ENCODE results near the gene CXCL12. TPM values are rescaled to one million over a fixed set of nuclear protein-coding genes. Genes with fewer than 3 reads are reported as not detected.

Gene CXCL12
- total and polyA plus RNA-seq, 2 of the 13 experiments (the other 11 are each of a cell fraction or from before 2014, with no cell fraction given) = not detected

DNA sequence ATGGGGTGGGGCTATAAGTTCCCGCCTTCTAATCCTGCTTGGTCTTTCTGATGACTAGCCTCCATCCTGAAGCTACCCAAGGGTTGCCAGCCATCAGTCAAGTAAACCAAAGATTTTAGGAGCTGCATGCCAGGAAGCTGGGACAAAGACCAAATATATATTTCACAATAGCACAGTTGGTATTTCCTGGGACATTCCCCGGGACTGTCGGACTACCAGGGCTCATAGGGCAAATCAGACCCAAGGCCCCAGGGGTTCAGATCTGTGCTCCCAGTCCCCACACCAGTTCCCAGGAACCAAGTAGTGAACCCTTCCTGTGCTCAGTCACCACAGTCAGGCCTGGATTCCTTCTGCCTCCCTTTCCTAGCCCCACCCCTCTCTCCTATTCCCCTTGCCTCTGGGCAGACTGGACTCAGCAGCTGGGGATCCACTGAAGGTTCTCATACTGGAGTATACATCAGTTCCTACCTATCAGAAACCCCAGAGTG, 5.7 kb upstream of the CXCL12 start:
- Histone ChIP-seq H3K4me1 (ENCODE audit: insufficient read depth, low read length) (peaks cover 21% of the 10 kb centered on the region), H3K79me2 (ENCODE audit: insufficient read depth, low read length) (no peaks in the 10 kb centered on the region), H3K4me2 (ENCODE audit: low read depth, low read length) (peak overlapping the region; percentile 20), H3K36me3 (replicated peaks in 1 of 2; ENCODE audit: control insufficient read depth in 1 of 2, insufficient read depth in 2 of 2, low read length in 2 of 2) (no peaks in the 10 kb centered on the region), H4K20me1 (ENCODE audit: insufficient read depth, low read length) (no peaks in the 10 kb centered on the region), H2AFZ (ENCODE audit: low read length) (no peak overlapping the region), H3K27ac (ENCODE audit: extremely low read length, insufficient read depth, low read length) (no peak overlapping the region), H3K9me3 (ENCODE audit: low read length) (no peaks in the 10 kb centered on the region), H3K27me3 (ENCODE audit: control insufficient read depth in 1 of 2, insufficient read depth in 2 of 2, low read length in 2 of 2) (peaks cover 0 to 5% of the 10 kb centered on the region in 2 experiments; a peak in 1 of 5 replicates), H3K9ac (ENCODE audit: insufficient read depth, low read depth, low read length) (no peak overlapping the region), H3K4me3 (replicated peaks in 1 of 3; ENCODE audit: insufficient read depth in 1 of 3, low read depth in 2 of 3, low read length in 3 of 3) (no peak overlapping the region)
- DNase-seq (ENCODE audit: low spot score) (peak; percentile 32), FAIRE-seq (no peak), ATAC-seq (peak; percentile 45)
- no TSS peak for BruUV-seq (replicated peaks)
- WGBS (ENCODE audit: low lambda C conversion rate) = 36% methylated on average over 3 of the region's 3 CpGs
- intact Hi-C loops (cut with micrococcal nuclease; ENCODE audit: unreplicated experiment) (no loop called here), in situ Hi-C loops (cut with HindIII; ENCODE audit: extremely low pct_ligation_motif_present, low pct_unique_long_range_greater_than_20kb) (no loop called here)
- ChIA-PET CTCF (ENCODE audit: low intra/inter-chr PET ratio, low total read pairs) (no interaction called here), POLR2A (no interaction called here)
- peak; percentile 82 for TF ChIP-seq TEAD3 (CRISPR knock-in tag; optimal IDR thresholded peaks at IDR 0.05; ENCODE audit: borderline replicate concordance)
- TF ChIP-seq, protein P1, sequence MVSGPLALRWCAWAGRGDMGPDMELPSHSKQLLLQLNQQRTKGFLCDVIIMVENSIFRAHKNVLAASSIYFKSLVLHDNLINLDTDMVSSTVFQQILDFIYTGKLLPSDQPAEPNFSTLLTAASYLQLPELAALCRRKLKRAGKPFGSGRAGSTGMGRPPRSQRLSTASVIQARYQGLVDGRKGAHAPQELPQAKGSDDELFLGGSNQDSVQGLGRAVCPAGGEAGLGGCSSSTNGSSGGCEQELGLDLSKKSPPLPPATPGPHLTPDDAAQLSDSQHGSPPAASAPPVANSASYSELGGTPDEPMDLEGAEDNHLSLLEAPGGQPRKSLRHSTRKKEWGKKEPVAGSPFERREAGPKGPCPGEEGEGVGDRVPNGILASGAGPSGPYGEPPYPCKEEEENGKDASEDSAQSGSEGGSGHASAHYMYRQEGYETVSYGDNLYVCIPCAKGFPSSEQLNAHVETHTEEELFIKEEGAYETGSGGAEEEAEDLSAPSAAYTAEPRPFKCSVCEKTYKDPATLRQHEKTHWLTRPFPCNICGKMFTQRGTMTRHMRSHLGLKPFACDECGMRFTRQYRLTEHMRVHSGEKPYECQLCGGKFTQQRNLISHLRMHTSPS (CRISPR knock-in tag; IDR thresholded peaks at IDR 0.05; ENCODE audit: low read depth) = peak; percentile 49; the same call in 1 of the 2 replicates
- TF ChIP-seq SALL1 (CRISPR knock-in tag; IDR thresholded peaks at IDR 0.05) = 0 out of 2 replicates have a peak, but pooled peaks have one; percentile 39
- TF ChIP-seq KLF13 (CRISPR knock-in tag; IDR thresholded peaks at IDR 0.05) = no peak
- no peak for TF ChIP-seq TBX3 (IDR thresholded peaks at IDR 0.05; ENCODE audit: borderline replicate concordance)
- TF ChIP-seq KMT2B (CRISPR knock-in tag; IDR thresholded peaks at IDR 0.05) = no peak
- no peak for TF ChIP-seq SOX6 (IDR thresholded peaks at IDR 0.05)
- TF ChIP-seq SOX6 (CRISPR knock-in tag; IDR thresholded peaks at IDR 0.05) = peak; percentile 24; the same call in 1 of the 2 replicates
- TF ChIP-seq, protein P2, sequence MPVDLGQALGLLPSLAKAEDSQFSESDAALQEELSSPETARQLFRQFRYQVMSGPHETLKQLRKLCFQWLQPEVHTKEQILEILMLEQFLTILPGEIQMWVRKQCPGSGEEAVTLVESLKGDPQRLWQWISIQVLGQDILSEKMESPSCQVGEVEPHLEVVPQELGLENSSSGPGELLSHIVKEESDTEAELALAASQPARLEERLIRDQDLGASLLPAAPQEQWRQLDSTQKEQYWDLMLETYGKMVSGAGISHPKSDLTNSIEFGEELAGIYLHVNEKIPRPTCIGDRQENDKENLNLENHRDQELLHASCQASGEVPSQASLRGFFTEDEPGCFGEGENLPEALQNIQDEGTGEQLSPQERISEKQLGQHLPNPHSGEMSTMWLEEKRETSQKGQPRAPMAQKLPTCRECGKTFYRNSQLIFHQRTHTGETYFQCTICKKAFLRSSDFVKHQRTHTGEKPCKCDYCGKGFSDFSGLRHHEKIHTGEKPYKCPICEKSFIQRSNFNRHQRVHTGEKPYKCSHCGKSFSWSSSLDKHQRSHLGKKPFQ (CRISPR knock-in tag; IDR thresholded peaks at IDR 0.05; ENCODE audit: insufficient replicate concordance) = peak; percentile 60
- TF ChIP-seq HNRNPLL (IDR thresholded peaks at IDR 0.05; ENCODE audit: low read depth, low read length, poor library complexity, severe bottlenecking) = no peak
- 0 out of 2 replicates have a peak, but pooled peaks have one; percentile 37 for TF ChIP-seq PAXIP1 (CRISPR knock-in tag; conservative IDR thresholded peaks at IDR 0.05)
- TF ChIP-seq LCORL (IDR thresholded peaks at IDR 0.05) = no peak
- TF ChIP-seq LCORL (CRISPR knock-in tag; IDR thresholded peaks at IDR 0.05) = 0 out of 2 replicates have a peak, but pooled peaks have one; percentile 54
- 0 out of 2 replicates have a peak, but pooled peaks have one; percentile 20 for TF ChIP-seq HNF4G (IDR thresholded peaks at IDR 0.05; ENCODE audit: borderline replicate concordance, low read depth, low read length)
- TF ChIP-seq HNF4G (CRISPR knock-in tag; IDR thresholded peaks at IDR 0.05; ENCODE audit: borderline replicate concordance, low read depth) = no peak
- TF ChIP-seq ISX (CRISPR knock-in tag; conservative IDR thresholded peaks at IDR 0.05) = no peak
- TF ChIP-seq DDIT3 (CRISPR knock-in tag; IDR thresholded peaks at IDR 0.05) = no peak
- TF ChIP-seq CEBPB (IDR thresholded peaks at IDR 0.05; ENCODE audit: borderline replicate concordance, low read depth, low read length) = peak; percentile 83
- peak; percentile 56 for TF ChIP-seq HNF4A (CRISPR knock-in tag; IDR thresholded peaks at IDR 0.05)

All from HepG2 (cell line).